Measurements from ENCODE around the gene TBX20.
"Not testable (repeated sequence)": the region's sequence is repeated elsewhere in the genome, so short reads cannot be mapped to it uniquely, and the experiment has no call there.

TBX20 gene

GRCh38 chr7:35241884-35242283 lies 12.0 kb downstream of the TBX20 start:
- Histone ChIP-seq H3K27ac (ENCODE audit: low read length) (no peak overlapping the region), H3K9me3 (ENCODE audit: control insufficient read depth in 2 of 2, low read length in 2 of 2) (no peaks in the 10 kb centered on the region), H3K27me3 (ENCODE audit: control insufficient read depth in 1 of 2, insufficient read depth in 2 of 2, low read length in 2 of 2) (peaks cover 14 to 15% of the 10 kb centered on the region in 2 donors), H3K36me3 (ENCODE audit: control insufficient read depth in 2 of 2, insufficient read depth in 2 of 2, low read length in 2 of 2) (no peaks in the 10 kb centered on the region), H3K9ac (ENCODE audit: low read length in 2 of 2) (no peak overlapping the region), H3K4me3 (ENCODE audit: low read length in 2 of 2) (no peak overlapping the region), H3K4me1 (ENCODE audit: control insufficient read depth, insufficient read depth, low read length) (no peaks in the 10 kb centered on the region)

- Histone ChIP-seq H3K36me3 (ENCODE audit: control insufficient read depth in 2 of 2, insufficient read depth in 2 of 2, low read length in 2 of 2) (no peaks in the 10 kb centered on the region), H3K9me3 (ENCODE audit: control insufficient read depth in 2 of 2, low read length in 2 of 2) (no peaks in the 10 kb centered on the region), H3K27me3 (ENCODE audit: control insufficient read depth in 1 of 2, insufficient read depth in 2 of 2, low read length in 2 of 2) (peaks cover 13% of the 10 kb centered on the region in 2 donors), H3K4me1 (ENCODE audit: control insufficient read depth, insufficient read depth, low read length) (no peaks in the 10 kb centered on the region), H3K27ac (ENCODE audit: low read length) (no peak overlapping the region), H3K4me3 (ENCODE audit: low read length in 2 of 2) (no peak overlapping the region), H3K9ac (ENCODE audit: low read length in 2 of 2) (no peak overlapping the region)
These were observed 12.5 kb downstream of the TBX20 start for GRCh38 chr7:35241436-35241835.

DNA sequence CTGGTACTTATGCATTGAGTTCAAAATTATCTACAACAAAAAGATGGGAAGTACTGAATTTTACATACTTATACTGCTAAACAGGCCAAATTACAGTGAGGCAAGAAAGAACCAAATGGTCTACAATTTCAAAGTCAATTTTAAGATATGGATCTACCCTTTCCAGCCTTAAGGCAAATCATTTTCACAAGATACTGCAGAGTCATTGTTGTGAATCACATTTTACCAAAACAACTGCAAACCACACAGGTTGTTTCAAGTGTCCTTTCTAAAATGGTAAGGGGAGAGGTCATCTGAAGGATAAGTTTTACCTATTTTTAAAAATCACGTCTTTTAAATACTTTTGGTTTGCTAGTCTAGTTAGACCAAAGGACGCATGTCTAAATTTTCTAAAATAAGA lies 12.9 kb downstream of the TBX20 start:
- H3K4me1 ChIP-seq (ENCODE audit: control insufficient read depth, insufficient read depth, low read length); H3K36me3 ChIP-seq (ENCODE audit: control insufficient read depth in 2 of 2, insufficient read depth in 2 of 2, low read length in 2 of 2); H3K9me3 ChIP-seq (ENCODE audit: control insufficient read depth in 2 of 2, low read length in 2 of 2); H3K9ac ChIP-seq (ENCODE audit: low read length in 2 of 2); H3K4me3 ChIP-seq (ENCODE audit: low read length in 2 of 2); H3K27ac ChIP-seq (ENCODE audit: low read length): not testable (repeated sequence)
- H3K27me3 ChIP-seq (ENCODE audit: control insufficient read depth in 1 of 2, insufficient read depth in 2 of 2, low read length in 2 of 2), result peaks cover 11 to 13% of the 10 kb centered on the region in 2 donors

DNA sequence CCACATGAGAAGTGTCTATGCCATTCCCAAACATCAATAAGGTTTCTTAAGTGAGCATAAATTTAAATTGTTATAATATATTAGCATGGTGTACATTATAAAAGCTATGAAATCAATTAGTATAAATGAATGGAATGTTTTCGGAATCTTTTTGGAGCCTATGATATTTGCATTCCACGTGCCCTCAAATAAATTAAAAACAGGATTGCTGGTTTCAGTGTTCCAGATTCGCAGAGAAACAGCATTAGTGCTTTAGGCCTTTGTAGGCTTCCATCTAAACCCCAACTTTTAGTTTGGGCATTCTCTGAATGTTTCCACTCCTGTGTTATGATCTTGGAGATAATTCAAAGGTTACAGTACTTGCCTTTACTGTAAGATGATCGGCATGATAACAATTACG lies 15.4 kb downstream of the TBX20 start:
- H3K9me3 ChIP-seq (ENCODE audit: control insufficient read depth in 2 of 2, low read length in 2 of 2); H3K4me3 ChIP-seq (ENCODE audit: low read length in 2 of 2); H3K27ac ChIP-seq (ENCODE audit: low read length); H3K27me3 ChIP-seq (ENCODE audit: control insufficient read depth in 1 of 2, insufficient read depth in 2 of 2, low read length in 2 of 2); H3K36me3 ChIP-seq (ENCODE audit: control insufficient read depth in 2 of 2, insufficient read depth in 2 of 2, low read length in 2 of 2); H3K4me1 ChIP-seq (ENCODE audit: control insufficient read depth, insufficient read depth, low read length); H3K9ac ChIP-seq (ENCODE audit: low read length in 2 of 2): not testable (repeated sequence)

GRCh38 chr7:35232994-35233393 lies 20.9 kb downstream of the TBX20 start:
- no peak overlapping the region for H3K27ac ChIP-seq (ENCODE audit: low read length)
- H3K4me3 ChIP-seq (ENCODE audit: low read length in 2 of 2), result no peak overlapping the region
- H3K4me1 ChIP-seq (ENCODE audit: control insufficient read depth, insufficient read depth, low read length), result no peaks in the 10 kb centered on the region
- H3K27me3 ChIP-seq (ENCODE audit: control insufficient read depth in 1 of 2, insufficient read depth in 2 of 2, low read length in 2 of 2), result no peaks in the 10 kb centered on the region
- H3K9ac ChIP-seq (ENCODE audit: low read length in 2 of 2), result no peak overlapping the region
- H3K9me3 ChIP-seq (ENCODE audit: control insufficient read depth in 2 of 2, low read length in 2 of 2), result no peaks in the 10 kb centered on the region
- H3K36me3 ChIP-seq (ENCODE audit: control insufficient read depth in 2 of 2, insufficient read depth in 2 of 2, low read length in 2 of 2), result no peaks in the 10 kb centered on the region

- not testable (repeated sequence) for H3K9ac ChIP-seq (ENCODE audit: low read length in 2 of 2); H3K9me3 ChIP-seq (ENCODE audit: control insufficient read depth in 2 of 2, low read length in 2 of 2); H3K4me3 ChIP-seq (ENCODE audit: low read length in 2 of 2); H3K36me3 ChIP-seq (ENCODE audit: control insufficient read depth in 2 of 2, insufficient read depth in 2 of 2, low read length in 2 of 2); H3K27me3 ChIP-seq (ENCODE audit: control insufficient read depth in 1 of 2, insufficient read depth in 2 of 2, low read length in 2 of 2); H3K27ac ChIP-seq (ENCODE audit: low read length); H3K4me1 ChIP-seq (ENCODE audit: control insufficient read depth, insufficient read depth, low read length)
These were observed 22.7 kb downstream of the TBX20 start for GRCh38 chr7:35231221-35231620.

DNA sequence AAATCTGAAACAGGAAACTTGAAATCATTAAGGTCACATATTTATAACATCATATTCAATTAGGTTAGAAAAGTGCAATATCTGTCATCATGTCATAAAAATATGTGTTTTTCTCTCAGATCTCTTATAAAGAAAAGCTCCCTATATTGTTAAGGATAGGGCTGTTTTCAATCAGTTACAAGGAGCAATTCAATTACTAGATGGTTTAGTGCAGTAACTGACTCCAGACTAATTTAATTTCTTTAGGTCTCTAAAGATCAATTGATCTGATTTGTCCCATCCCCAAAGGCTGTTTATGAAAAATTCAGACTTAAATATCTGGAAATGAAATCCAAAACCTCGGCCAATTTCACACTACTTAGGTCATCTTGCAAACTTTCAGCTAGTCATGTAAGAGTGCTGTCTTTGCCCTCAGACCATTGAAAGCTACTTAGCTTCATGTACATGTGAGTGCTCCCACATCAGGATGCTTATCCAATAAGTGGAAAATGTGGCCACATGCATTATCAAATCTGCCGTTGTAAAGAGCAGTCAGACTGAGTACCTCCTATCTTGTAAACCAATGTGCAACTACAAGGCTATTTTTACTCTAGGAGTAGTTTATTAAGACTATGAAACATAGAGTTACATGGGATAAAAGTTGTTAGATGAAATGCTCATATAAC lies 24.7 kb downstream of the TBX20 start:
- H3K9ac ChIP-seq (ENCODE audit: low read length in 2 of 2); H3K27me3 ChIP-seq (ENCODE audit: control insufficient read depth in 1 of 2, insufficient read depth in 2 of 2, low read length in 2 of 2); H3K4me1 ChIP-seq (ENCODE audit: control insufficient read depth, insufficient read depth, low read length); H3K9me3 ChIP-seq (ENCODE audit: control insufficient read depth in 2 of 2, low read length in 2 of 2); H3K27ac ChIP-seq (ENCODE audit: low read length); H3K4me3 ChIP-seq (ENCODE audit: low read length in 2 of 2); H3K36me3 ChIP-seq (ENCODE audit: control insufficient read depth in 2 of 2, insufficient read depth in 2 of 2, low read length in 2 of 2): not testable (repeated sequence)

DNA sequence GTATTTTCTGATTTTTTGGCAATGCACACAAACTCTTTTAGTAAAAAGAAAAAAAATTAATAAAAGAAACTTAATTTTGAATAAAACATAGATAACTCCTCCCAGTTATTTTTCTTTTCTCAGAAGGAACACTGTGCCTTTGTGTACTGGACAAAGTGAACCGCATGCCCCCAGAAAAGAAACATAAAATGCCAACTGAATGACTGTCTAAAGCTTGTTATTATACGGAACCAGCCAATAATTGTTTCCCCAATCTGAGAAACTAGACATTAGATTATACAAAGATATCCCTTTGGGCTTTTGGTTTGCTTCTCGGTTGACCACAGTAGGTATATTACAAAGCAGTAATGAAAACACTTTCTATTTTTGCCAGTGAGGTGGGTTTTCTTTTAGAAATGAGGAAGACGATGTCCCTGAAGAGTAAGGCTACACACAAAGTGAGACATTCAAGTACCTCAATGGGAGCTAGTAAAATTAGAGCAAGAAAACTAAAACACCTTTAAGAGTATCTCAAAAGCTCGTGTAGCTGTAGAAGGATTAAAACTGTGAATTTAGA lies 25.3 kb downstream of the TBX20 start:
- not testable (repeated sequence) for H3K27me3 ChIP-seq (ENCODE audit: control insufficient read depth in 1 of 2, insufficient read depth in 2 of 2, low read length in 2 of 2); H3K36me3 ChIP-seq (ENCODE audit: control insufficient read depth in 2 of 2, insufficient read depth in 2 of 2, low read length in 2 of 2); H3K4me3 ChIP-seq (ENCODE audit: low read length in 2 of 2); H3K4me1 ChIP-seq (ENCODE audit: control insufficient read depth, insufficient read depth, low read length); H3K9me3 ChIP-seq (ENCODE audit: control insufficient read depth in 2 of 2, low read length in 2 of 2); H3K27ac ChIP-seq (ENCODE audit: low read length); H3K9ac ChIP-seq (ENCODE audit: low read length in 2 of 2)

DNA sequence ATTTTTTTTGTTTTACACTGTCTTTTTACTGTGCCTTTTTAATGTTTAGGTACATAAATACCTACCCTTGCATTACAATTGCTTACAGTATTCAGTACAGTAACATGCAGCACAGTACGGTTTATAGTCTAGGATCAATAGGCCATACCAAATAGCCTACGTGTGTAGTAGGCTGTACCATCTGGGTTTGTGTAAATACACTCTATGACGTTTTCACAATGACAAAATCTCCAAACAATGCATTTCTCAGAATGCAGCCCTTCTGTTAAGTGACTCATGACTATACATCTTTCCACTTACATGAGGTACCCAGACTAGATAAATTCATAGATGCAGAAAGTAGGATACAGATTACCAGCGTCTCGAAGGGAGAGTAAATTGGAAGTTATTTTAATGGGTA lies 26.5 kb downstream of the TBX20 start:
- H3K4me1 ChIP-seq (ENCODE audit: control insufficient read depth, insufficient read depth, low read length); H3K27ac ChIP-seq (ENCODE audit: low read length); H3K9me3 ChIP-seq (ENCODE audit: control insufficient read depth in 2 of 2, low read length in 2 of 2); H3K9ac ChIP-seq (ENCODE audit: low read length in 2 of 2); H3K4me3 ChIP-seq (ENCODE audit: low read length in 2 of 2); H3K27me3 ChIP-seq (ENCODE audit: control insufficient read depth in 1 of 2, insufficient read depth in 2 of 2, low read length in 2 of 2); H3K36me3 ChIP-seq (ENCODE audit: control insufficient read depth in 2 of 2, insufficient read depth in 2 of 2, low read length in 2 of 2): not testable (repeated sequence)

- H3K9ac ChIP-seq (ENCODE audit: low read length in 2 of 2); H3K4me1 ChIP-seq (ENCODE audit: control insufficient read depth, insufficient read depth, low read length); H3K4me3 ChIP-seq (ENCODE audit: low read length in 2 of 2); H3K27me3 ChIP-seq (ENCODE audit: control insufficient read depth in 1 of 2, insufficient read depth in 2 of 2, low read length in 2 of 2); H3K9me3 ChIP-seq (ENCODE audit: control insufficient read depth in 2 of 2, low read length in 2 of 2); H3K36me3 ChIP-seq (ENCODE audit: control insufficient read depth in 2 of 2, insufficient read depth in 2 of 2, low read length in 2 of 2); H3K27ac ChIP-seq (ENCODE audit: low read length): not testable (repeated sequence)
These were observed 31.5 kb downstream of the TBX20 start for GRCh38 chr7:35222445-35222844.

DNA sequence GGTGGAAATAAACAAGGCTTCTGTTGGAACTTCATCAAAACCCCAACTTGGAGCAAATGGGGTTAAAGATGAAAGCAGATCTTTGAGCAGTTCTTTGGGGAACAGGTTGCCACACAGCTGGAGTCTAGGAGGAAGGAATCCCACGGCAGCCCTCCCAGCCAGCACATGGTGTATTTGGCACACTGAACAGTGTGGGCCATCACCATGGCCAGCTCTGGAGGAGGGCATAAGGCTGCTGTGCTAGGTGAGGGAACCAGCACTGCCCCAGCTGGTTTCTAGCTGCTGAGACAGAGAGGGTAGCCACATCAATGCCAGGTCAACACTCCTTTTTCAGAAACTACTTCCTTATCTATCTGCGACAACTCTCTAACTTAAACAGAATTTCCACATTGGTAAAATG lies 33.7 kb downstream of the TBX20 start:
- H3K36me3 ChIP-seq (ENCODE audit: control insufficient read depth in 2 of 2, insufficient read depth in 2 of 2, low read length in 2 of 2); H3K9me3 ChIP-seq (ENCODE audit: control insufficient read depth in 2 of 2, low read length in 2 of 2); H3K27me3 ChIP-seq (ENCODE audit: control insufficient read depth in 1 of 2, insufficient read depth in 2 of 2, low read length in 2 of 2); H3K4me1 ChIP-seq (ENCODE audit: control insufficient read depth, insufficient read depth, low read length); H3K27ac ChIP-seq (ENCODE audit: low read length); H3K9ac ChIP-seq (ENCODE audit: low read length in 2 of 2); H3K4me3 ChIP-seq (ENCODE audit: low read length in 2 of 2): not testable (repeated sequence)
